Activated CD4-positive, alpha-beta T cell treated with anti-CD3 and anti-CD28 coated beads, Interleukin-2, amount 50 U/mL, for 24 hours (primary cell): ENCODE measurements around the gene NXPH4.
A peak's percentile ranks its signal among the peaks of the same experiment; 100 is the strongest.

Experiments
- DNase-seq, 2 donors: peaks; one replicate each; pipeline ENCODE4 v3.0.0-alpha.2; 2020; ENCODE audit warnings: low read depth in 1 of 2, low spot score in 1 of 2

NXPH4 gene

GRCh38 chr12:57230381-57231155 is 14.0 kb downstream of the NXPH4 start:
- DNase-seq, result no peak

GRCh38 chr12:57231276-57232021 is 14.9 kb downstream of the NXPH4 start:
- no peak for DNase-seq

- DNase-seq, result no peak
Measured at GRCh38 chr12:57232156-57232756, 15.7 kb downstream of the NXPH4 start.

- no peak for DNase-seq
Measured at GRCh38 chr12:57233357-57234232, 17.0 kb downstream of the NXPH4 start.

GRCh38 chr12:57234233-57234570 is 17.6 kb downstream of the NXPH4 start:
- no peak for DNase-seq

GRCh38 chr12:57234571-57235016 is 18.0 kb downstream of the NXPH4 start:
- no peak for DNase-seq

GRCh38 chr12:57235017-57235727 is 18.6 kb downstream of the NXPH4 start:
- no peak for DNase-seq

GRCh38 chr12:57235728-57236131 is 19.1 kb downstream of the NXPH4 start:
- DNase-seq, result no peak

GRCh38 chr12:57236201-57236924 is 19.8 kb downstream of the NXPH4 start:
- DNase-seq, result no peak

- no peak for DNase-seq
Measured at GRCh38 chr12:57236925-57237595, 20.5 kb downstream of the NXPH4 start.

- no peak for DNase-seq
Measured at GRCh38 chr12:57237596-57237931, 21.0 kb downstream of the NXPH4 start.

GRCh38 chr12:57237932-57238853 is 21.6 kb downstream of the NXPH4 start:
- no peak for DNase-seq

GRCh38 chr12:57238854-57239554 is 22.4 kb downstream of the NXPH4 start:
- DNase-seq, result peak; percentile 76 to 87

- no peak for DNase-seq
Measured at GRCh38 chr12:57239587-57240065, 23.0 kb downstream of the NXPH4 start.

- peak in 1 of 2 donors; percentile 56 for DNase-seq
Measured at GRCh38 chr12:57240066-57240921, 23.7 kb downstream of the NXPH4 start.

- no peak for DNase-seq
Measured at GRCh38 chr12:57240926-57241401, 24.4 kb downstream of the NXPH4 start.
